Calu3 (cell line): ENCODE measurements around the gene ELMO1. TPM values are rescaled to one million over a fixed set of nuclear protein-coding genes. Genes with fewer than 3 reads are reported as not detected.

Source experiments
- BruUV-seq: library from RNA; stranded (reverse); fragments of 400-500 nt; replicated peaks from 2 replicates; lab custom pipeline; 2021; lab: Mats Ljungman, UMichigan
- CTCF ChIA-PET: fragments of 300-600 bp; sonication (Branson Sonifier 250); formaldehyde crosslinking; loops from one replicate; lab custom pipeline; 2022; ENCODE audit warnings: antibody characterized with exemption; lab: Charles Lee
- DNase-seq: peaks from one replicate; pipeline ENCODE4 v3.0.0; 2022
- H3K27ac Mint-ChIP-seq: one replicate; pipeline ENCODE4 v1.8.0; 2022; ENCODE audit warnings: mixed read lengths; ENCODE audit not compliant: unreplicated experiment
- H3K27me3 Mint-ChIP-seq: one replicate; pipeline ENCODE4 v1.8.0; 2022; ENCODE audit warnings: mixed read lengths; ENCODE audit not compliant: unreplicated experiment
- H3K36me3 Mint-ChIP-seq: one replicate; pipeline ENCODE4 v1.8.0; 2022; ENCODE audit warnings: mild to moderate bottlenecking, moderate library complexity, mixed read lengths; ENCODE audit not compliant: insufficient read depth, unreplicated experiment
- H3K4me1 Mint-ChIP-seq: one replicate; pipeline ENCODE4 v1.8.0; 2022; ENCODE audit warnings: mild to moderate bottlenecking, low read depth, mixed read lengths; ENCODE audit not compliant: unreplicated experiment
- H3K4me3 Mint-ChIP-seq: one replicate; pipeline ENCODE4 v1.8.0; 2022; ENCODE audit warnings: mild to moderate bottlenecking, low read depth, moderate library complexity, mixed read lengths; ENCODE audit not compliant: unreplicated experiment
- H3K9me3 Mint-ChIP-seq: one replicate; pipeline ENCODE4 v1.8.0; 2022; ENCODE audit warnings: low read depth, mixed read lengths; ENCODE audit not compliant: unreplicated experiment
- intact Hi-C: fragments of 100-400 bp; cut with micrococcal nuclease; formaldehyde crosslinking; loops from one replicate; pipeline ENCODE4 v1.10.0; 2022; ENCODE audit not compliant: unreplicated experiment
- total RNA-seq: library from RNA; stranded (reverse); gene quantifications from 2 replicates; pipeline ENCODE4 v1.2.3, GENCODE V29; 2022
- TF ChIP-seq, protein P1 (sequence below): fragments of 200-600 bp; IDR thresholded peaks from one replicate; pipeline ENCODE4 v1.8.0; 2022; ENCODE audit warnings: antibody characterized with exemption; ENCODE audit not compliant: unreplicated experiment

Gene ELMO1
- total RNA-seq, 1 experiment from 2014 or later, result not detected

GRCh38 chr7:37100735-37101331, 347.8 kb downstream of the ELMO1 start:
- Mint-ChIP-seq H3K4me3 (no peak overlapping the region), H3K4me1 (no peaks in the 10 kb centered on the region), H3K9me3 (peaks cover 2% of the 10 kb centered on the region), H3K27ac (no peak overlapping the region), H3K27me3 (no peaks in the 10 kb centered on the region), H3K36me3 (no peaks in the 10 kb centered on the region)
- TF ChIP-seq, protein P1, sequence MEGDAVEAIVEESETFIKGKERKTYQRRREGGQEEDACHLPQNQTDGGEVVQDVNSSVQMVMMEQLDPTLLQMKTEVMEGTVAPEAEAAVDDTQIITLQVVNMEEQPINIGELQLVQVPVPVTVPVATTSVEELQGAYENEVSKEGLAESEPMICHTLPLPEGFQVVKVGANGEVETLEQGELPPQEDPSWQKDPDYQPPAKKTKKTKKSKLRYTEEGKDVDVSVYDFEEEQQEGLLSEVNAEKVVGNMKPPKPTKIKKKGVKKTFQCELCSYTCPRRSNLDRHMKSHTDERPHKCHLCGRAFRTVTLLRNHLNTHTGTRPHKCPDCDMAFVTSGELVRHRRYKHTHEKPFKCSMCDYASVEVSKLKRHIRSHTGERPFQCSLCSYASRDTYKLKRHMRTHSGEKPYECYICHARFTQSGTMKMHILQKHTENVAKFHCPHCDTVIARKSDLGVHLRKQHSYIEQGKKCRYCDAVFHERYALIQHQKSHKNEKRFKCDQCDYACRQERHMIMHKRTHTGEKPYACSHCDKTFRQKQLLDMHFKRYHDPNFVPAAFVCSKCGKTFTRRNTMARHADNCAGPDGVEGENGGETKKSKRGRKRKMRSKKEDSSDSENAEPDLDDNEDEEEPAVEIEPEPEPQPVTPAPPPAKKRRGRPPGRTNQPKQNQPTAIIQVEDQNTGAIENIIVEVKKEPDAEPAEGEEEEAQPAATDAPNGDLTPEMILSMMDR, result no peak
- intact Hi-C loops, result no loop called here
- DNase-seq, result no peak
- CTCF ChIA-PET, result no interaction called here
- no TSS peak for BruUV-seq

GRCh38 chr7:37098762-37099161, 349.9 kb downstream of the ELMO1 start:
- no peaks in the 10 kb centered on the region for H3K4me1 Mint-ChIP-seq
- TF ChIP-seq, protein P1, result no peak
- no peak for DNase-seq
- BruUV-seq, result no TSS peak
- no peaks in the 10 kb centered on the region for H3K27me3 Mint-ChIP-seq
- H3K27ac Mint-ChIP-seq, result no peak overlapping the region
- CTCF ChIA-PET, result no interaction called here
- no peak overlapping the region for H3K4me3 Mint-ChIP-seq
- intact Hi-C loops, result no loop called here
- no peaks in the 10 kb centered on the region for H3K36me3 Mint-ChIP-seq
- H3K9me3 Mint-ChIP-seq, result peaks cover 2% of the 10 kb centered on the region

- CTCF ChIA-PET, result no interaction called here
- H3K9me3 Mint-ChIP-seq, result peaks cover 2% of the 10 kb centered on the region
- intact Hi-C loops, result no loop called here
- no peaks in the 10 kb centered on the region for H3K36me3 Mint-ChIP-seq
- no peak for DNase-seq
- H3K27ac Mint-ChIP-seq, result no peak overlapping the region
- no peak overlapping the region for H3K4me3 Mint-ChIP-seq
- TF ChIP-seq, protein P1, result no peak
- no TSS peak for BruUV-seq
- no peaks in the 10 kb centered on the region for H3K27me3 Mint-ChIP-seq
- H3K4me1 Mint-ChIP-seq, result no peaks in the 10 kb centered on the region
Observed at GRCh38 chr7:37097983-37098382, 350.7 kb downstream of the ELMO1 start.

- H3K4me3 Mint-ChIP-seq, result no peak overlapping the region
- CTCF ChIA-PET, result no interaction called here
- BruUV-seq, result no TSS peak
- TF ChIP-seq, protein P1, result no peak
- no peak for DNase-seq
- H3K4me1 Mint-ChIP-seq, result no peaks in the 10 kb centered on the region
- intact Hi-C loops, result no loop called here
- peaks cover 2% of the 10 kb centered on the region for H3K9me3 Mint-ChIP-seq
- H3K27me3 Mint-ChIP-seq, result no peaks in the 10 kb centered on the region
- no peaks in the 10 kb centered on the region for H3K36me3 Mint-ChIP-seq
- H3K27ac Mint-ChIP-seq, result no peak overlapping the region
Observed at GRCh38 chr7:37097276-37097675, 351.4 kb downstream of the ELMO1 start.
